ENCODE data around the gene SERINC5.

DNA sequence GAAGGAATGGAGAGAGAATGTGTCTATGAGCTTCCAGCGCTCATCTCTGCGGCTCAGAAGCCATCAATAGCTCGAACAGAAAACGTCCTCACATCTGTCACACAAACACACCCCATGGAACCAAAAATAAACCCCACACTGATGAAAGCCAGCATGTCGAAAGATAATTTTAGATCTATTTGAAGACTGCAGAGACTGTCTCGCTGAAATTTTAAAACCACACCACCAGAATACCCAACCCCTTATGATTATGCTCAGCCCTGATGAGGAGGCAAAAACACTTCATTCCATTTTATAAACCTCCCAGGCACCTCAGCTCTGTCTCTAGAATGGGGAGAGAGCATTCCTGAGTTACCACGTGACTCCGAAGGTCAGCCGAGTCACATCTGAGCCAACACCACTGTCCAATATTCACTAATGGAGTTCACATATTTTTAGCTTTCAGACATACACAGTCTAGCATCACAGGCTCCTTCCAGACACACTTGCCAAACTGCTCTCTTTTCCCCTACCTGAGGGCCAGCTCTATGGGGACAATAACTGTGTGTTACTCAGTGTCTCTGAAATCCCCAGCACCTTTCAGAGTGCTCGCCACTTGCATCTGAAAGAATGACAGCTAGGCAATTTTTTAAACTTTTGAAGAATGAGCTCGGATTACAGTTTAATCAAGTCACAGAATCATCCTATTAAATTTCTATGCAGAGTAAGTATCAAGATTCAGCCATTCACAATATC is 63.2 kb downstream of the SERINC5 start:
- TF ChIP-seq, protein P1, sequence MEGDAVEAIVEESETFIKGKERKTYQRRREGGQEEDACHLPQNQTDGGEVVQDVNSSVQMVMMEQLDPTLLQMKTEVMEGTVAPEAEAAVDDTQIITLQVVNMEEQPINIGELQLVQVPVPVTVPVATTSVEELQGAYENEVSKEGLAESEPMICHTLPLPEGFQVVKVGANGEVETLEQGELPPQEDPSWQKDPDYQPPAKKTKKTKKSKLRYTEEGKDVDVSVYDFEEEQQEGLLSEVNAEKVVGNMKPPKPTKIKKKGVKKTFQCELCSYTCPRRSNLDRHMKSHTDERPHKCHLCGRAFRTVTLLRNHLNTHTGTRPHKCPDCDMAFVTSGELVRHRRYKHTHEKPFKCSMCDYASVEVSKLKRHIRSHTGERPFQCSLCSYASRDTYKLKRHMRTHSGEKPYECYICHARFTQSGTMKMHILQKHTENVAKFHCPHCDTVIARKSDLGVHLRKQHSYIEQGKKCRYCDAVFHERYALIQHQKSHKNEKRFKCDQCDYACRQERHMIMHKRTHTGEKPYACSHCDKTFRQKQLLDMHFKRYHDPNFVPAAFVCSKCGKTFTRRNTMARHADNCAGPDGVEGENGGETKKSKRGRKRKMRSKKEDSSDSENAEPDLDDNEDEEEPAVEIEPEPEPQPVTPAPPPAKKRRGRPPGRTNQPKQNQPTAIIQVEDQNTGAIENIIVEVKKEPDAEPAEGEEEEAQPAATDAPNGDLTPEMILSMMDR (IDR thresholded peaks at IDR 0.05) = no peak
- no peak for TF ChIP-seq ZFX (IDR thresholded peaks at IDR 0.05; ENCODE audit: borderline replicate concordance)
